HepG2 (cell line): ENCODE data around the gene ZFP37. TPM values are rescaled to one million over a fixed set of nuclear protein-coding genes. Genes with fewer than 3 reads are reported as not detected.
A peak's percentile ranks its signal among the peaks of the same experiment; 100 is the strongest.

Experiments
- ATAC-seq: fragments of 200-7000 bp; cut with Tn5 transposase; 3 replicates; pipeline ENCODE4 v1.9.1; 2020; ENCODE audit warnings: mild to moderate bottlenecking, moderate library complexity
- BruUV-seq: library from RNA; stranded (reverse); fragments of 400-500 nt; replicated peaks from 2 replicates; lab custom pipeline; 2021; lab: Mats Ljungman, UMichigan
- CTCF ChIA-PET: fragments of 300-600 bp; formaldehyde crosslinking; extraction: SDS; loops from one replicate; lab custom pipeline; 2021; ENCODE audit warnings: low total read pairs, inconsistent platforms, low intra/inter-chr PET ratio; lab: Yijun Ruan, JAX
- POLR2A ChIA-PET: fragments of 350-600 bp; sonication (Branson Sonifier 250); formaldehyde crosslinking; loops from one replicate; lab custom pipeline; 2020; ENCODE audit warnings: antibody characterized with exemption, inconsistent platforms; lab: Yijun Ruan, JAX
- DNase-seq: peaks from one replicate; pipeline ENCODE4 v3.0.0-alpha.2; 2015; ENCODE audit warnings: low spot score
- FAIRE-seq: peaks from 3 replicates; lab custom pipeline; 2011; peaks lifted over from hg19 to GRCh38; lab: Jason Lieb, UNC
- H2AFZ ChIP-seq: one replicate; pipeline ENCODE4 v1.6.1; 2011; ENCODE audit warnings: low read length, inconsistent platforms
- H3K27ac ChIP-seq: fragments of 300-600 bp; 3 replicates; pipeline ENCODE4 v1.8.0; 2011; ENCODE audit warnings: mixed run types, mild to moderate bottlenecking, mixed read lengths, low read length, inconsistent platforms; ENCODE audit not compliant: insufficient read depth; ENCODE audit errors: extremely low read length
- H3K27me3 ChIP-seq, 2 experiments: fragments of 200-600 bp in 1 of 2; 2 replicates in 1 of 2; 3 replicates in 1 of 2; pipeline versions ENCODE4 v1.6.0 to v1.8.0; 2011; ENCODE audit warnings: low read length in 2 of 2, mild to moderate bottlenecking in 2 of 2, moderate library complexity in 2 of 2, inconsistent platforms in 1 of 2; ENCODE audit not compliant: insufficient read depth in 2 of 2, control insufficient read depth in 1 of 2
- H3K36me3 ChIP-seq, 2 experiments: fragments of 200-600 bp in 1 of 2; replicated peaks in 1 of 2; 2 replicates in 1 of 2; 3 replicates in 1 of 2; pipeline versions ENCODE4 v1.5.1 to v1.8.0; 2011; ENCODE audit warnings: low read length in 2 of 2, inconsistent platforms in 1 of 2; ENCODE audit not compliant: insufficient read depth in 2 of 2, control insufficient read depth in 1 of 2
- H3K4me1 ChIP-seq: 2 replicates; pipeline ENCODE4 v1.5.1; 2012; ENCODE audit warnings: low read length, inconsistent platforms; ENCODE audit not compliant: insufficient read depth
- H3K4me2 ChIP-seq: 2 replicates; pipeline ENCODE4 v1.6.0; 2011; ENCODE audit warnings: low read depth, low read length, inconsistent platforms
- H3K4me3 ChIP-seq, 3 experiments: fragments of 200-600 bp in 1 of 3; sonication (generic), shearing (Covaris generic) in 1 of 3; replicated peaks in 1 of 3; 2 replicates each; pipeline ENCODE4 v1.5.1; 2011 to 2016; ENCODE audit warnings: low read length in 3 of 3, inconsistent platforms in 2 of 3, low read depth in 2 of 3, mild to moderate bottlenecking in 2 of 3, control low read depth in 1 of 3, mixed read lengths in 1 of 3; ENCODE audit not compliant: insufficient read depth in 1 of 3
- H3K79me2 ChIP-seq: one replicate; pipeline ENCODE4 v1.6.1; 2011; ENCODE audit warnings: low read length, inconsistent platforms; ENCODE audit not compliant: insufficient read depth
- H3K9ac ChIP-seq: 2 replicates; pipeline ENCODE4 v1.6.0; 2011; ENCODE audit warnings: mild to moderate bottlenecking, low read depth, low read length, inconsistent platforms; ENCODE audit not compliant: insufficient read depth
- H3K9me3 ChIP-seq: 2 replicates; pipeline ENCODE4 v1.5.1; 2012; ENCODE audit warnings: mild to moderate bottlenecking, low read length
- H4K20me1 ChIP-seq: 2 replicates; pipeline ENCODE4 v1.6.0; 2011; ENCODE audit warnings: inconsistent platforms, mild to moderate bottlenecking, low read length, moderate library complexity; ENCODE audit not compliant: insufficient read depth
- AKAP8 ChIP-seq: sonication (generic); formaldehyde crosslinking; IDR thresholded peaks from 2 replicates; pipeline ENCODE4 v1.5.1; 2020; ENCODE audit warnings: mild to moderate bottlenecking, missing genetic modification reagents
- BORCS8-MEF2B ChIP-seq: sonication (generic); formaldehyde crosslinking; IDR thresholded peaks from 2 replicates; pipeline ENCODE4 v1.8.0; 2022; ENCODE audit warnings: mild to moderate bottlenecking, missing genetic modification reagents
- GATAD1 ChIP-seq: IDR thresholded peaks from 2 replicates; pipeline ENCODE4 v1.6.1; 2016; ENCODE audit warnings: missing genetic modification reagents, missing compliant biosample characterization
- HOMEZ ChIP-seq: IDR thresholded peaks from 2 replicates; pipeline ENCODE4 v1.6.1; 2016; ENCODE audit warnings: low read depth
- KDM6A ChIP-seq: IDR thresholded peaks from 2 replicates; pipeline ENCODE4 v1.6.1; 2016; ENCODE audit warnings: low read depth
- KMT2A ChIP-seq: sonication (generic); formaldehyde crosslinking; IDR thresholded peaks from 2 replicates; pipeline ENCODE4 v1.4.0; 2020; ENCODE audit warnings: missing genetic modification reagents
- MAX ChIP-seq: IDR thresholded peaks from 2 replicates; pipeline ENCODE4 v1.6.1; 2012; ENCODE audit warnings: inconsistent platforms
- MLLT10 ChIP-seq: sonication (generic); formaldehyde crosslinking; IDR thresholded peaks from 2 replicates; pipeline ENCODE4 v1.4.0; 2020; ENCODE audit warnings: missing genetic modification reagents
- RARG ChIP-seq: sonication (generic); formaldehyde crosslinking; IDR thresholded peaks from 2 replicates; pipeline ENCODE4 v1.4.0; 2020; ENCODE audit warnings: low read depth, mild to moderate bottlenecking, missing genetic modification reagents
- SETDB1 ChIP-seq: sonication (generic); formaldehyde crosslinking; IDR thresholded peaks from 2 replicates; pipeline ENCODE4 v1.5.1; 2020; ENCODE audit warnings: missing genetic modification reagents, mild to moderate bottlenecking, borderline replicate concordance
- SP4 ChIP-seq: sonication (generic); formaldehyde crosslinking; IDR thresholded peaks from 2 replicates; pipeline ENCODE4 v1.8.1; 2023; ENCODE audit warnings: mild to moderate bottlenecking, missing genetic modification reagents
- SRY ChIP-seq: sonication (generic); formaldehyde crosslinking; IDR thresholded peaks from 2 replicates; pipeline ENCODE4 v1.8.0; 2022; ENCODE audit warnings: mild to moderate bottlenecking, missing genetic modification reagents
- TBX2 ChIP-seq: sonication (generic); formaldehyde crosslinking; IDR thresholded peaks from 2 replicates; pipeline ENCODE4 v1.5.0; 2020; ENCODE audit warnings: missing genetic modification reagents, mild to moderate bottlenecking, borderline replicate concordance
- TERF1 ChIP-seq: sonication (generic); formaldehyde crosslinking; IDR thresholded peaks from 2 replicates; pipeline ENCODE4 v1.8.0; 2022; ENCODE audit warnings: mild to moderate bottlenecking, missing genetic modification reagents, moderate library complexity
- TMF1 ChIP-seq: sonication (generic); formaldehyde crosslinking; IDR thresholded peaks from 2 replicates; pipeline ENCODE4 v1.8.1; 2022; ENCODE audit warnings: low read depth, missing genetic modification reagents
- ZFY ChIP-seq: sonication (generic); formaldehyde crosslinking; IDR thresholded peaks from 2 replicates; pipeline ENCODE4 v1.4.0; 2020; ENCODE audit warnings: missing genetic modification reagents
- ZNF124 ChIP-seq: sonication (generic); formaldehyde crosslinking; IDR thresholded peaks from 2 replicates; pipeline ENCODE4 v1.4.0; 2020; ENCODE audit warnings: missing genetic modification reagents
- ZNF235 ChIP-seq: sonication (generic); formaldehyde crosslinking; IDR thresholded peaks from 2 replicates; pipeline ENCODE4 v1.8.1; 2023; ENCODE audit warnings: mild to moderate bottlenecking, missing genetic modification reagents, borderline replicate concordance
- ZNF614 ChIP-seq: IDR thresholded peaks from 2 replicates; pipeline ENCODE4 v1.6.1; 2018; ENCODE audit warnings: missing biosample characterization, missing genetic modification reagents, inconsistent platforms, borderline replicate concordance
- ZNF615 ChIP-seq: sonication (generic); formaldehyde crosslinking; IDR thresholded peaks from 2 replicates; pipeline ENCODE4 v1.5.0; 2020; ENCODE audit warnings: mild to moderate bottlenecking, missing genetic modification reagents, borderline replicate concordance
- ZNF788 ChIP-seq: sonication (generic); formaldehyde crosslinking; IDR thresholded peaks from 2 replicates; pipeline ENCODE4 v1.5.0; 2020; ENCODE audit warnings: mild to moderate bottlenecking, missing genetic modification reagents, borderline replicate concordance
- WGBS: methylation state at CpG from one replicate; pipeline ENCODE4 v1.1.6; 2017; ENCODE audit warnings: low lambda C conversion rate; 5-methylcytosine and 5-hydroxymethylcytosine counted together
- in situ Hi-C: cut with HindIII; loops from 2 replicates; pipeline ENCODE4 v1.10.0; 2017; ENCODE audit warnings: low pct_unique_long_range_greater_than_20kb; ENCODE audit not compliant: extremely low pct_ligation_motif_present
- intact Hi-C: fragments of 100-400 bp; cut with micrococcal nuclease; formaldehyde crosslinking; loops from one replicate; pipeline ENCODE4 v1.10.0; 2022; ENCODE audit not compliant: unreplicated experiment
- polyA plus RNA-seq, 8 experiments: library from polyadenylated mRNA; depleted of rRNA in 3 of 8; stranded (reverse) in 7 of 8; unstranded in 1 of 8; fragments of >200 nt; fragmentation: Illumina TruSeq in 4 of 8; extraction: Trizol in 4 of 8; gene quantifications; 2 replicates each; pipeline versions ENCODE4 v1.2.1 to v1.2.3, GENCODE V29; 2011 to 2016; ENCODE audit warnings: low read depth in 4 of 8, missing spikeins in 1 of 8, mixed read lengths in 1 of 8; ENCODE audit not compliant: insufficient read depth in 1 of 8
- total RNA-seq, 5 experiments: library from RNA; depleted of rRNA; stranded (reverse); fragments of >200 nt; fragmentation: Illumina TruSeq; extraction: Trizol; gene quantifications; 2 replicates each; pipeline ENCODE4 v1.2.3, GENCODE V29; 2016; ENCODE audit warnings: low read depth in 1 of 5

Gene ZFP37
- total and polyA plus RNA-seq, 2 of the 13 experiments (the other 11 are each of a cell fraction or from before 2014, with no cell fraction given), result 1.1 to 3.7 TPM

- Histone ChIP-seq H3K4me3 (peak within 1 kb of the TSS; percentile 65 to 73 (median 69)), H3K36me3 (0 out of 5 replicates have a peak, but pooled peaks cover 0 to 3% of the 10 kb centered on the region in 2 experiments), H3K9me3 (peaks cover 16% of the 10 kb centered on the region; the same call in 1 of the 2 replicates), H3K27me3 (no peaks in the 10 kb centered on the region), H4K20me1 (no peaks in the 10 kb centered on the region), H3K4me2 (peak within 1 kb of the TSS; percentile 80), H2AFZ (peak within 1 kb of the TSS; percentile 75), H3K79me2 (no peaks in the 10 kb centered on the region), H3K9ac (peak within 1 kb of the TSS; percentile 55), H3K4me1 (peaks cover 9% of the 10 kb centered on the region; the same call in 1 of the 2 replicates), H3K27ac (no peak within 1 kb of the TSS)
- whole genome bisulfite sequencing, result 3% methylated on average over 29 of the region's 30 CpGs
- in situ Hi-C loops, result no loop called here
- BruUV-seq, result no TSS peak
- ChIA-PET CTCF (no interaction called here), POLR2A (interaction anchor here (2.2 kb wide), 1 partner anchor 45 kb away, joined by 8 read pairs; the partner anchor contains the start of gene ZFP37)
- intact Hi-C loops, result loop anchor here (5.0 kb wide), 1 partner anchor 1115 kb away; the partner anchor contains the start of gene UGCG
- FAIRE-seq (peak; percentile 73), ATAC-seq (peak; percentile 99), DNase-seq (peak; percentile 68)
- peak; percentile 65; the same call in 1 of the 2 replicates for TF ChIP-seq KMT2A (CRISPR knock-in tag)
- TF ChIP-seq ZNF615, result no peak
- peak; percentile 55 for TF ChIP-seq MAX
- peak; percentile 42; the same call in 1 of the 2 replicates for TF ChIP-seq ZNF614 (CRISPR knock-in tag)
- TF ChIP-seq AKAP8 (CRISPR knock-in tag), result no peak
- TF ChIP-seq RARG, result no peak
- TF ChIP-seq SRY (CRISPR knock-in tag), result 0 out of 2 replicates have a peak, but pooled peaks have one; percentile 48
- TF ChIP-seq SP4, result peak; percentile 49; the same call in 1 of the 2 replicates
- peak; percentile 51; the same call in 1 of the 2 replicates for TF ChIP-seq BORCS8-MEF2B (CRISPR knock-in tag)
- peak; percentile 71; the same call in 1 of the 2 replicates for TF ChIP-seq GATAD1 (CRISPR knock-in tag)
- TF ChIP-seq ZNF788, result no peak
- no peak for TF ChIP-seq MLLT10
- peak; percentile 58; the same call in 1 of the 2 replicates for TF ChIP-seq ZNF124 (CRISPR knock-in tag)
- TF ChIP-seq KDM6A (CRISPR knock-in tag), result no peak
- TF ChIP-seq ZFY (CRISPR knock-in tag), result peak; percentile 72; the same call in 1 of the 2 replicates
- 0 out of 2 replicates have a peak, but pooled peaks have one; percentile 51 for TF ChIP-seq ZNF235 (CRISPR knock-in tag)
- 0 out of 2 replicates have a peak, but pooled peaks have one; percentile 29 for TF ChIP-seq HOMEZ
- 0 out of 2 replicates have a peak, but pooled peaks have one; percentile 39 for TF ChIP-seq TERF1 (CRISPR knock-in tag)
- TF ChIP-seq TBX2 (CRISPR knock-in tag), result 0 out of 2 replicates have a peak, but pooled peaks have one; percentile 31
- TF ChIP-seq SETDB1 (CRISPR knock-in tag), result no peak
- TF ChIP-seq TMF1 (CRISPR knock-in tag), result no peak
These were observed 44.6 kb downstream of the ZFP37 start, which contains the start of gene ZNF883 for GRCh38 chr9:113011911-113012381. TSS of gene ZNF883 (minus strand) at chr9:113012192.
